Lung (tissue), 12 donors: ENCODE measurements around the gene TCEANC2. TPM values are rescaled to one million over a fixed set of nuclear protein-coding genes. Genes with fewer than 3 reads are reported as not detected.

ENCODE experiments used
- ATAC-seq: fragments of 200-7000 bp; cut with Tn5 transposase; one replicate; pipeline ENCODE4 v1.9.1; 2020; ENCODE audit warnings: moderate number of reproducible peaks; ENCODE audit not compliant: insufficient read depth, low FRiP score
- DNase-seq, 3 donors: peaks; one replicate each; pipeline ENCODE4 v3.0.0-alpha.2; 2013 to 2017
- H3K27ac ChIP-seq, 2 donors: one replicate each; pipeline ENCODE4 v1.5.1; 2013; ENCODE audit warnings: mild to moderate bottlenecking in 2 of 2, moderate library complexity in 2 of 2, control low read depth in 1 of 2, inconsistent platforms in 1 of 2, low read depth in 1 of 2, low read length in 1 of 2
- H3K27me3 ChIP-seq, 3 donors: one replicate each; pipeline ENCODE4 v1.5.1; 2013; ENCODE audit warnings: low read length in 2 of 3; ENCODE audit not compliant: control insufficient read depth in 3 of 3, insufficient read depth in 3 of 3
- H3K36me3 ChIP-seq, 4 donors: one replicate each; pipeline ENCODE4 v1.5.1; 2013; ENCODE audit warnings: low read length in 4 of 4, mild to moderate bottlenecking in 1 of 4, moderate library complexity in 1 of 4; ENCODE audit not compliant: control insufficient read depth in 4 of 4, insufficient read depth in 4 of 4
- H3K4me1 ChIP-seq, 5 donors: one replicate each; pipeline ENCODE4 v1.5.1; 2013; ENCODE audit warnings: low read length in 5 of 5, mild to moderate bottlenecking in 2 of 5, moderate library complexity in 1 of 5; ENCODE audit not compliant: control insufficient read depth in 5 of 5, insufficient read depth in 5 of 5
- H3K4me3 ChIP-seq: one replicate; pipeline ENCODE4 v1.5.1; 2013; ENCODE audit warnings: mild to moderate bottlenecking, control low read depth, moderate library complexity
- H3K9ac ChIP-seq, 2 donors: one replicate each; pipeline ENCODE4 v1.5.1; 2013; ENCODE audit warnings: low read length in 2 of 2, control low read depth in 1 of 2; ENCODE audit not compliant: insufficient read depth in 1 of 2
- H3K9me3 ChIP-seq, 4 donors: one replicate each; pipeline ENCODE4 v1.5.1; 2013; ENCODE audit warnings: low read length in 3 of 4, mild to moderate bottlenecking in 1 of 4, moderate library complexity in 1 of 4; ENCODE audit not compliant: control insufficient read depth in 4 of 4, insufficient read depth in 3 of 4
- CTCF ChIP-seq: IDR thresholded peaks from 2 replicates; pipeline ENCODE4 v1.5.1; 2012; ENCODE audit warnings: mild to moderate bottlenecking; ENCODE audit errors: control extremely low read depth, extremely low read depth
- WGBS, 2 donors: extraction: QIAGEN DNeasy Blood & Tissue Kit; methylation state at CpG; one replicate each; pipeline ENCODE4 v1.1.7; 2013; 5-methylcytosine and 5-hydroxymethylcytosine counted together
- polyA plus RNA-seq, 2 donors: library from polyadenylated mRNA; stranded (reverse); fragments of 200-250 nt; gene quantifications; one replicate each; pipeline ENCODE4 v1.2.1, GENCODE V29; 2013
- total RNA-seq, 2 donors: library from RNA; depleted of rRNA in 1 of 2; stranded (reverse); fragments of >200 nt in 1 of 2; gene quantifications; one replicate each; pipeline ENCODE4 v1.2.1, GENCODE V29; 2014 to 2021
- donor health status: control.
- donor health status: control.
- donor health status: Bipolar disorder and iron deficiency.
- donor health status: healthy.
- donor health status: DM: yes; HTN: yes; CAD: no.

The TCEANC2 gene
- total and polyA plus RNA-seq, 4 donors: 1.7 to 5.3 (median 3.6) TPM

- Histone ChIP-seq H3K9me3 (no peaks in the 10 kb centered on the region), H3K27ac (no peak overlapping the region), H3K36me3 (no peaks in the 10 kb centered on the region), H3K4me3 (no peak overlapping the region), H3K9ac (no peak overlapping the region), H3K27me3 (no peaks in the 10 kb centered on the region), H3K4me1 (peaks cover 0 to 13% (median 0%) of the 10 kb centered on the region in 5 donors)
- no peak for DNase-seq
- 85 to 91% methylated on average over 3 of the region's 3 CpGs for WGBS, 2 donors
- ATAC-seq: no peak
- TF ChIP-seq CTCF: no peak
These were observed 62.1 kb downstream of the TCEANC2 start for GRCh38 chr1:54115520-54115919.

- Histone ChIP-seq H3K4me1 (peaks cover 0 to 16% (median 4%) of the 10 kb centered on the region in 5 donors), H3K9me3 (no peaks in the 10 kb centered on the region), H3K36me3 (no peaks in the 10 kb centered on the region), H3K27ac (no peak overlapping the region), H3K27me3 (no peaks in the 10 kb centered on the region), H3K4me3 (no peak overlapping the region), H3K9ac (no peak overlapping the region)
- WGBS, 2 donors: 89 to 93% methylated on average over 11 of the region's 11 CpGs
- DNase-seq (no peak), ATAC-seq (no peak)
- TF ChIP-seq CTCF: no peak
These were observed 64.6 kb downstream of the TCEANC2 start for GRCh38 chr1:54117815-54118563.

- no peak overlapping the region for H3K9ac ChIP-seq
- ATAC-seq (no peak), DNase-seq (no peak)
- no peaks in the 10 kb centered on the region for H3K27me3 ChIP-seq
- no peaks in the 10 kb centered on the region for H3K9me3 ChIP-seq
- H3K4me3 ChIP-seq: no peak overlapping the region
- whole genome bisulfite sequencing, 2 donors: 86 to 90% methylated on average over 8 of the region's 8 CpGs
- H3K27ac ChIP-seq: no peak overlapping the region
- H3K36me3 ChIP-seq: no peaks in the 10 kb centered on the region
- no peak for TF ChIP-seq CTCF
- peaks cover 0 to 13% (median 4%) of the 10 kb centered on the region in 5 donors for H3K4me1 ChIP-seq
These were observed 65.3 kb downstream of the TCEANC2 start for GRCh38 chr1:54118704-54119103.
